Cerebellar cortex (tissue), 1 donor: ENCODE measurements around the gene SERTAD4.

ENCODE experiments used
- DNase-seq: peaks from one replicate; pipeline ENCODE4 v3.0.0-alpha.2; 2015; ENCODE audit warnings: low spot score

SERTAD4 gene

GRCh38 chr1:210260096-210260495, 27.5 kb downstream of the SERTAD4 start:
- no peak for DNase-seq

- no peak for DNase-seq
Observed at GRCh38 chr1:210262167-210262896, 29.7 kb downstream of the SERTAD4 start.

DNA sequence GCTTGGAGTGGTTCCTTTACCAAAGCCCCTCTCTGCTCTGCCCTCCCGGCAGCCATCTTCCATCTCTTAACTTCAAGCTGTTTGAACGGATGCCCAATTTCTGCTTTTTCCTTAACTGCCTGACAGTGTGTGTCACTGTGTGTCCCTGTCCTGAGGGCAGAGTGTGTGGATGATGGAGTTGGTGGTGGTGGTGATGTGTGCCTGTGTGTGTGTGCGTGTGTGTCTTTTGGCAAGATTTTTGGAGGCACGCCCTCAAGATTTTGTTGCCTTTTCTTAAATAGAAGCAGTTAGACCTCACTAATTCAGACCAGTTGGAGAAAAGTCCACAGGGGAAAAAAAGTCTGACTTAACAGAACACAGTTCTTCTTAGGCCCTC, 30.3 kb downstream of the SERTAD4 start:
- no peak for DNase-seq

DNA sequence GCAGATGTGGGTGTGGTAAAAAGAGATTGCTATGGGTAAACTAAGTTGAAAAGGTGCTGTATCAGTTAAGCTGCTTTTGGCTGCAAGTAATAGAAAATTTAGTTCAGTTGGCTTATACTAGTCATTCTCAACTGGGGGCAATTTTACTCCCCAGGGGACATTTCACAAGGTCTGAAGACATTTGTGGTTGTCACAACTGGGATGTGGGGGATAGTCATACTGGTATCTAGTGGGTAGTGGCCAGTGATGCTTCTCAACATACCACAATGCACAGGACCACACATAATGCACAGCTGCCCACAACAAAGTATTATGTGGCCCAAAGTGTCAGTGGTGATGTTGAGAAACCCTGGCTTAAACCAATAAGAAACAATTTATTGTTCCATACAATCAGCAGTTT, 31.4 kb downstream of the SERTAD4 start:
- DNase-seq: no peak

- peak; percentile 71 for DNase-seq
Observed at GRCh38 chr1:210264496-210265380, 32.1 kb downstream of the SERTAD4 start.

GRCh38 chr1:210265392-210265955, 32.9 kb downstream of the SERTAD4 start:
- peak; percentile 59 for DNase-seq

DNA sequence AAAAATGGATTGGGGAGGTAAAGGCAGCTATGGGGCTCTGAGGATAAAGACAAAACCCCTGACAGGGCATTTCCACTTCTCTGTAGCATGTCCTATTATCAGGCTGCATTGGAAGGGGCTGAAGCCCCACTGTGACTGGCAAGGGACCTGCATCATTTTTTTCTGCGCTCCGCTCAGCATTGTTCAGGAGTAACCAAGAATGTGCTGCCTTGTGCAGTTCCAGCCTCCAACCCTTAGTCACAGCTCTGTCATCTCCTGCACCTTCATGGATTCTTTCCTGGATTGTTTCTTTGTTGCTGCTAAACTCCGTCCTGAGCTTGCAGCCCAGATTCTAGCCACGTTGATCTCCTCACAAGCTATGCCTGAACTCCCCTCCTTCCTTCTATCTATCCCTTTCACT, 37.4 kb downstream of the SERTAD4 start:
- no peak for DNase-seq

DNA sequence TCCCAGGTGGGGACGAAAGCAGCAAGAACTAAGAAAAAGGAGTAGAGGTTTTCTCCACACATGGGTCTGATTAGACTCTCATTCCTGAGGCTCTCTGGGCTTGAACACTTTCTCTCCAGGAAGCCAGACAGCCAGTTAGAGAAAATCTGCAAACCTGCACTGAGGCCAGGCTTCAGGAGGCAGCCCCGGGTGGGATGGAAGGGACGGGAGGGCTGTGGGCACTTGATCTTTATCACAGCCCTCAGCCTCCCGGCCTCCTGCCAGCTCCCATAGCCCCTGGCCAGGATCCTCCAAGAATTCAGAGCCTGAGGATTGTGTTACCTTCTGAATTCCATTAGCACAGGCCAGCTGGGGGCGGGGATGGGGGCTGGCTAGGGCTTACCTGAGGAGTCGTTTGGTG, 40.1 kb downstream of the SERTAD4 start:
- DNase-seq: no peak

- DNase-seq: no peak
Observed at GRCh38 chr1:210280221-210280620, 47.6 kb downstream of the SERTAD4 start.

DNA sequence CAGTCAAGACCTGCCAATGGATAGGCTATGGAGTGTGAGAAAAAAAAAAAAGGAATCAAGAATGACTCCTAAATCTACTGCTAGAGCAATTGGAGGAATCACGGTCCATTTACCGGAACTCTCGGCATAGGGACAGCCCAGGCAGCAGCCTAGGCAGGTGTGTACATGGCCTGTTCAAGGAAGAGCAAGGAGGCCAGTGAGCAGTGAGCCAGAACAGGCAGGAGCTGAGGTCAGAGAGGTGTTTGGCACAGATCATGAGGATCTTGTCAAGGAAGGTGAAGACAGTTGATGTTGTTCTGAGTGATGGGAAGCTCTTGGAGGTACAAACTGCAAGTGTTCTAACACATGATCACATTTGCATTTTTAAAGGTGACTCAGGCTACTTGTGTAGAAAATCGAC, 55.5 kb downstream of the SERTAD4 start:
- DNase-seq: no peak

- no peak for DNase-seq
Observed at GRCh38 chr1:210289248-210289647, 56.7 kb downstream of the SERTAD4 start.

GRCh38 chr1:210291081-210291764, 58.6 kb downstream of the SERTAD4 start:
- no peak for DNase-seq

GRCh38 chr1:210291786-210292230, 59.2 kb downstream of the SERTAD4 start:
- no peak for DNase-seq

GRCh38 chr1:210292231-210292871, 59.8 kb downstream of the SERTAD4 start:
- peak; percentile 55 for DNase-seq

DNA sequence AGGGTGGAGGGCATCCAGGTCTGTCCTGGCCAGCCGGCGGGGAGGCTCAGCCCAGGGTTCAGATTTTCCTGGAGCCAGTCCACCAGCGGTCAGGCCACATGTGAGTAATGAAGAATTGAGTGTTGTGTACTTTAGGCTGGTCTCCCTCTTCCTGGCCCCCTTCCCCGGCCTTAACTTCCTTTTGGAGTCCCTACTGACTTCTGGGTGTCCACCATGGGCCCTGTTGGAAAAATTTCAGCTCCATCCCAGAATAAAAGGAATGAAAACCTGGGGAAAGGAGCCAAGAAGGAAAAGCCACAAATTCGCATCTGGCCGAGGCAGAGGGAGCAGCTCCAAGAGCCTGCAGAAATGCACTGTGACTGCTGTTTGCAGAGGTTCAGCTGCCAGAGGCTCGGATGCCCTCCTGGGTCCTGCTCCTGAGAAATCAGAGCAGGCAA, 60.6 kb downstream of the SERTAD4 start:
- no peak for DNase-seq

- DNase-seq: peak; percentile 60
Observed at GRCh38 chr1:210294999-210295745, 62.6 kb downstream of the SERTAD4 start.
